Inflammatory macrophage treated with lipopolysaccharide for 4 hours (primary cell): ENCODE results near the gene S1PR2.
A peak's percentile ranks its signal among the peaks of the same experiment; 100 is the strongest.
"Not testable (repeated sequence)": the region's sequence is repeated elsewhere in the genome, so short reads cannot be mapped to it uniquely, and the experiment has no call there.

ENCODE experiments used
- DNase-seq: peaks from one replicate; pipeline ENCODE4 v3.0.0-alpha.2; 2020

The S1PR2 gene

GRCh38 chr19:10184636-10185035 is 46.5 kb downstream of the S1PR2 start:
- DNase-seq = no peak

GRCh38 chr19:10183926-10184325 is 47.2 kb downstream of the S1PR2 start:
- DNase-seq = no peak

GRCh38 chr19:10182847-10183246 is 48.3 kb downstream of the S1PR2 start:
- no peak for DNase-seq

- DNase-seq = peak; percentile 44
These were observed 49.1 kb downstream of the S1PR2 start for GRCh38 chr19:10182076-10182475.

- no peak for DNase-seq
These were observed 50.7 kb downstream of the S1PR2 start for GRCh38 chr19:10180459-10180858.

GRCh38 chr19:10180024-10180423 is 51.1 kb downstream of the S1PR2 start:
- DNase-seq = not testable (repeated sequence)

GRCh38 chr19:10173527-10173926 is 57.6 kb downstream of the S1PR2 start:
- DNase-seq = no peak
